ENCODE data around the gene ATG12. TPM values are rescaled to one million over a fixed set of nuclear protein-coding genes. Genes with fewer than 3 reads are reported as not detected.

Gene ATG12
- total RNA-seq, 1 experiment from 2014 or later: 53.9 TPM

DNA sequence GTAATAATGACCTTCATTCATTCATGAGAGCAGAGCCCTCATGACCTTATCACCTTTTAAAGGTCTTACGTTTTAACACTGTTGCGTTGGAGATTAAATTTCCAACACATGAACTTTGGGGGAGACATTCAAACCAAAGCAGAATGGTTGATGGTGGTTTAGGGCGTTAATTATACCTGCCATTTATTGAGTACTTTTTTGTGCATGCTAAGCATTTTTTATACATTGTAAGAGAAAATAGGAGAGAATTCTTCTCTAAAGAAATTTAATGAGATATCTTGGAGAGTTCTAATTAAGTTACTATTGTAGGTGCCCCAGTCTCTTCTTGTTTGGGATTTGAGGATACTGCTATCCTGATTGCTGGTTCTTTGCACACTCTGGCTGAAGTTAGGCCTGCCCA, 12.8 kb upstream of the ATG12 start:
- no peak for DNase-seq
- Histone ChIP-seq H3K4me3 (ENCODE audit: insufficient read depth, low read depth, low read length) (no peak overlapping the region), H3K36me3 (replicated peaks; ENCODE audit: control insufficient read depth, insufficient read depth, low read length) (no peaks in the 10 kb centered on the region)

DNA sequence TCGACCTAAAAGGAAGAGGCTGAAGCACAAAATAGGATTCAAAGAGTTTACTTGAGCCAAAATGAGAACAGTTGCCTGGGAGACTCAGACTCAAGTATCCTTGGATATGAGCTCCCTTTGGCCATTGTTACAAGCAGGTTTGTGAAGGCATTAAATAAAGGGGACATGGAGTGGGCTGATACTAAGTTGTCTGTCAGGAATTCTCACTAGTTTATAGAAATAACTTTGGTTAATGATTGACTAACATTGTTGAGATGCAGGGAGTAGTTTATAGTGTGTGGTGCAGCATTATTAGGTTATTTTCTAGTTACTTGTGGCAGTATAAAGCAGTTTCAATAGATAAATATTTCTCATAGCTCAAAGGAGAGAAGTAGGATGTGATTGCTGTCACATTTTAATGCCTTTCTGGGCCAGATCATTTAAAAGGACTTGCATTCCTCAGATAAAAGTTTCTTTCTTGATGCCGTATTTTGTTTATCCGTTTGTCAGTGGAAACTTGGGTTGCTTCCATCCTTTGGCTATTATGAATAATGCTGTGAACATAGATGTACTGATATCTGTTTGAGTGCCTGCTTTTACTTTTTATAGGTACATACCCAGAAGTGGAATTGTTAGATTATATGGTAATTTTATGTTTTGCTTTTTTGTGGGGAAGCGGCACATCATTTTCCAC, 9.5 kb upstream of the ATG12 start:
- Histone ChIP-seq H3K36me3 (replicated peaks; ENCODE audit: control insufficient read depth, insufficient read depth, low read length) (no peaks in the 10 kb centered on the region), H3K4me3 (ENCODE audit: insufficient read depth, low read depth, low read length) (no peak overlapping the region), H3K27me3 (ENCODE audit: control insufficient read depth, insufficient read depth, low read length) (no peaks in the 10 kb centered on the region)
- no peak for DNase-seq

More for the DNA sequence above, 12.8 kb upstream of the ATG12 start:
- no peaks in the 10 kb centered on the region for H3K27me3 ChIP-seq (ENCODE audit: control insufficient read depth, insufficient read depth, low read length)

DNA sequence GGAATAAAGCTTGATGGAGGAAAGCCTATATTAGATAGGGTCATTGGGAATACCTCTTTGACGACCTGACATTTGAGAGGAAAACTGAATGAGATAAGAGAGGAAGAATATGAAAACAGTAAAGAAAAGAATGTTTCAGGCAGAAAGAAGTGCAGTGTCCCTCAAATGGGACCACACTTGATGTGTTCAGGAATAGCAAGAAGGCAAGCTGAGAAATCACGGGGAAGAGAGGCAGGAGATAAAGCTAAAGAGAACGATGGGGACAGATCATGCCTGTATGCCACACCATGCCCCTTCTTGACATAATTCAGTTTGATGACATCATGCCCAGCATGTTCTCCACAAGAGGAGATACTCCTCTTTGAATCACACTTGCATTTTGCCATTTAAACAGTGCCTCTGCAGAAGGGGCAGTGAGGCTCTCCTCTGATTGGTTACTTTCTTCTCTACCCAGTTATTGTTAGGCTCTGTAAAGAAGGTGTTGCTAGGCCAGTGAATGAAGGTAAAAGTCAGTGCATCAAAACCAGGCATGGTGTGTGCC, 8.0 kb upstream of the ATG12 start:
- no peak for DNase-seq
- no peak overlapping the region for H3K4me3 ChIP-seq (ENCODE audit: insufficient read depth, low read depth, low read length)
- H3K27me3 ChIP-seq (ENCODE audit: control insufficient read depth, insufficient read depth, low read length): no peaks in the 10 kb centered on the region
- no peaks in the 10 kb centered on the region for H3K36me3 ChIP-seq (replicated peaks; ENCODE audit: control insufficient read depth, insufficient read depth, low read length)

DNA sequence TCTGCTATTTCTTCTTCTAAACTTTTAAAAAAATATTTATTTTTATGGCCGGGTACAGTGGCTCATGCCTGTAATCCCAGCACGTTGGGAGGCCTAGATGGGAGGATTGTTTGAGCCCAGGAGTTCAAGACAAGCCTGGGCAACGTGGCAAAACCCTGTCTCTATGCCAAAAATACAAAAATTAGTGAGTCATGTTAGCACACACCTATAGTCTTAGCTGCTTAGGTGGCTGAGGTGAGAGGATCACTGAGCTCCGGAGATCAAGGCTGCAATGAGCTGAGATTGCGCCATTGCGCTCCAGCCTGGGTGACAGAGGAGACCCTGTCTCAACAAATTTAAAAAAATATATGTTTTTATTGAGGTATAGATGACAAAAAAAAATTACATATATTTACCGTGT, 5.9 kb upstream of the ATG12 start:
- DNase-seq: no peak
- Histone ChIP-seq H3K36me3 (replicated peaks; ENCODE audit: control insufficient read depth, insufficient read depth, low read length) (no peaks in the 10 kb centered on the region), H3K4me3 (ENCODE audit: insufficient read depth, low read depth, low read length) (no peak overlapping the region), H3K27me3 (ENCODE audit: control insufficient read depth, insufficient read depth, low read length) (0 out of 2 replicates have a peak, but pooled peaks cover 2% of the 10 kb centered on the region)

DNA sequence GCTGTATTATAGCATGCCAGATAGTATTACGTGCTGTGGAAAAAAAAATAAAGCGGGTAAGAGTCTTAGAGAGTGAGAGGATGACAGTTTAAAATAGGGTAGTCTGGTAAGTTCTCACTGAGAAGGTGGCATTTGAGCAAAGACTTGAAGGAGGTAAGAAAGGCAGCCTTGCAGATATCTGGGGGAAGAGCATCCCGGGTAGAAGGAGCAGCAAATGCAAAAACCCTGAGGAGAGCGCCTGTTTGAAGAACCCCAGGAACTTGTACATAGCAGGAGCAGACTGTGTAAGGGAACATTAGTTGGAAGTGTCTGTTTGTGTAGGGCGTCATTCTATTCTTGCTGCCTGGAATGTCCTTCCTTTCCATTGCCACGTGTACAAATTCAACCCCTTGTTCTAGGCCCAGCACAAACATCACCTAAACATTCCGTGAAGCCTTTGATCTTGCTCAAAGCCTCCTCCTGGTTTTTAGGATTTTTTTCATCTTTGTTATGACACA, 3.0 kb upstream of the ATG12 start:
- no peak for DNase-seq
- 0 out of 2 replicates have a peak, but pooled peaks cover 2% of the 10 kb centered on the region for H3K27me3 ChIP-seq (ENCODE audit: control insufficient read depth, insufficient read depth, low read length)
- no peaks in the 10 kb centered on the region for H3K36me3 ChIP-seq (replicated peaks; ENCODE audit: control insufficient read depth, insufficient read depth, low read length)
- no peak overlapping the region for H3K4me3 ChIP-seq (ENCODE audit: insufficient read depth, low read depth, low read length)

DNA sequence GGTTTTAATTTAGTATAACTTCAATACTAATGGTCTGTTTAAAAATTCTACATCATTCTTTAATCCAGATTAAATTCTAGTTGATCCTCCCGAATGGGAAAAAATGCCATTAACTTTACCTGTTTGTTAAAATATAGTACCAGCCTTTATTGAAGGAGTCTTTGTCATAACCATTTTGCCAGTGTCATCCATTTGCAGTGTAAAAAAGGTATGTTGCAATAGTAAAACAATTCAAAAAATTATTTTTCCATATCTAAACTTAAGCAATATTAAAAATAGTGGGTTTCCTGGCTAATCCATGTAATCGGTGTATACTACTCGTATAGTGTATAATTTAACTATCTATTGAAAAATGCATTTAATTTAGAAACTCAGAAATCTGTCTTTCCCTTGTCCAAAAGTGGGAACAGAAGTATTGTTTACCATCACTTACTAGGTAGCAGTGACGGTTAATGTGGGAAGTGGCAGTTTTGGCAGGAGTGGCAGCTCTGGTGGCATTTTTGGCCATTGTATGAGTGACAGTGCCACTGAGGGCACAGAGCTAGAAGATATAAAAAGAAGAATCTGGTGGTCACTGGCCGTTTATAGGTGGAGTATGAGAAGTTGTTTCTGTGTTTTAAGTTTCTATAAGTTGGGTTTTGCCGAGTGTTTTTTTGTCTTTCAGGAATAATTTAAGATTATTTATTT, 2.2 kb upstream of the ATG12 start:
- no peak overlapping the region for H3K4me3 ChIP-seq (ENCODE audit: insufficient read depth, low read depth, low read length)
- 0 out of 2 replicates have a peak, but pooled peaks cover 2% of the 10 kb centered on the region for H3K27me3 ChIP-seq (ENCODE audit: control insufficient read depth, insufficient read depth, low read length)
- no peak for DNase-seq
- no peaks in the 10 kb centered on the region for H3K36me3 ChIP-seq (replicated peaks; ENCODE audit: control insufficient read depth, insufficient read depth, low read length)

DNA sequence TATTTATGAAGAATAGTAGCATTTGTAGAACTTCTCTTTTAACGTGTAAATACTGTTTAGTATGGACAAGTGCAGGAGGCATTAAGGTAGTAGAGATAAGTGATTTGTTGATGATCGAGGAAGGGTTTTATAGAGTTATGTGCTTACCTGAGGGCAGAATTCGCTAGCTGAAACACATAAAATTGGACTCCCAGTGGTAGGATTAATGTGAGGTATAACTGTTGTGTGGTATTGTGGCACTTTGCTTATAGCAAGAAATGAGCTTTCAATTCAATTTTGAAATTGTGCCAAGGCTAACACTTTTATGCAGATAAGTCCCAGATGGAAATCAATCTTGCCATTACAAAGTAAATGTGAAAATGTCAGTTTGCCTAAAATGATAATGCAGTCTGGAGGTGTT, 1.6 kb upstream of the ATG12 start:
- DNase-seq: no peak
- H3K36me3 ChIP-seq (replicated peaks; ENCODE audit: control insufficient read depth, insufficient read depth, low read length): no peaks in the 10 kb centered on the region
- H3K27me3 ChIP-seq (ENCODE audit: control insufficient read depth, insufficient read depth, low read length): 0 out of 2 replicates have a peak, but pooled peaks cover 2% of the 10 kb centered on the region
- H3K4me3 ChIP-seq (ENCODE audit: insufficient read depth, low read depth, low read length): no peak overlapping the region

DNA sequence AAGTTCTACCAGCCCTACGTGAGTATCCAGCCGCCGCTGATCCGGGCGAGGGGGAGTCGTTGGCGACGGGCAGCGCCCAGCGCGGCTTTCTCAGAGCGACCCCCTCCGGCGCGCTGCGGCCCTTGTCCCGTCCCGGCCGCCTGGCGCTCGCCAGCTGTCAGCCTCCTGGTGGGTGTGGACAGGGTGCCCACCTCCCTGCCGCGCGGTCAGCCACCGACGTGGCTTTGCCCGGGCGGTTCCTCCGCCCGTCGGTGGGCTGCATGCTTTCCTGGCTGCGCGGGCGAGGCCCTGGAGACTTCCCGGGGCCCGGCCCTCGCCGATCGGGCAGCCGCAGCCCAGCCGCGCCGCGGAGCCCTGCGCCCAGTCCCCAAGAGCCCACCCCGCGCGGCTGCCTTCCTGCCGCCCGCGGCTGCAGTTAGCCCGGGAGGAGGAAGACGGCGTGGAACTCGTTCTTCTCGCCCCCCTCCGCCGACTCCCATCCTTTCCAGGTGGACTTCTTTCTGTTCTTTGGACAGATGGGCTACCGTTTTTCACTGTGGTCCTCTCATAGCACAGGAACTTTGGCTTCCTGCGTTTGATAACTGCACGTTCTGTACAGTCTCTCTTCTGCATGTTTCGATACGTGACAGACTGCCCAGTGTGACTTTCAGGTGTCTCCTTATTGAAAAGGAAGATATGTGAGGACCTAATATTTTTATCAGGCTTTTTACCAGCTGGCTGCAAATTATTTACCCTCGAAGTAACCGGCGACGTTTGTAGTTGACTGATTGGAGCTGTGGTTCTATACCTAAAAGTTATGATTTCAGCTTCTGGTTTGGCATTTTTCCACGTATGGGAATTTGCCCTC, 947 bp upstream of the ATG12 start:
- DNase-seq: no peak
- Histone ChIP-seq H3K4me3 (ENCODE audit: insufficient read depth, low read depth, low read length) (peak overlapping the region; percentile 81), H3K36me3 (replicated peaks; ENCODE audit: control insufficient read depth, insufficient read depth, low read length) (no peaks in the 10 kb centered on the region), H3K27me3 (ENCODE audit: control insufficient read depth, insufficient read depth, low read length) (0 out of 2 replicates have a peak, but pooled peaks cover 2% of the 10 kb centered on the region)

DNA sequence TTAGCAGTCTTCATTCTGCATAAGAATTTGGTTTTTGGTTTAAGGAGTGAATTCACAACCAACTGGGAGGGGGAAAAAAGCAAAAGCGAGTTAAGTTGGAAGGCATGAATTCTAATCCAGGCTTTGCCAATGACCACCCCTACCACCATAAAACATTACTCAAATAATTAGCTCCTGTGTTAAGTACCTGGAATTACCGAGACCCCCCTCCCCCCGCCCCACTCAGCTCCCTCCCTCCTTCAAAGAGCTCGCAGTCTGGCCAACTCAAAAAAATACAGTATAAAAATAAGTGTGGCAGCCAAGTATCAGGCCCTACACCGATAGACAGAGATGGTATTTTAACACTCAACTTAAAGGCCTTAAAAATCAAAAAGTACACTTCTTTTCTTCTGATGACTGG, 492 bp downstream of the ATG12 start:
- H3K36me3 ChIP-seq (replicated peaks; ENCODE audit: control insufficient read depth, insufficient read depth, low read length): peaks cover 2% of the 10 kb centered on the region
- DNase-seq: peak; percentile 10
- peak overlapping the region; percentile 81 for H3K4me3 ChIP-seq (ENCODE audit: insufficient read depth, low read depth, low read length)
- H3K27me3 ChIP-seq (ENCODE audit: control insufficient read depth, insufficient read depth, low read length): 0 out of 2 replicates have a peak, but pooled peaks cover 2% of the 10 kb centered on the region

DNA sequence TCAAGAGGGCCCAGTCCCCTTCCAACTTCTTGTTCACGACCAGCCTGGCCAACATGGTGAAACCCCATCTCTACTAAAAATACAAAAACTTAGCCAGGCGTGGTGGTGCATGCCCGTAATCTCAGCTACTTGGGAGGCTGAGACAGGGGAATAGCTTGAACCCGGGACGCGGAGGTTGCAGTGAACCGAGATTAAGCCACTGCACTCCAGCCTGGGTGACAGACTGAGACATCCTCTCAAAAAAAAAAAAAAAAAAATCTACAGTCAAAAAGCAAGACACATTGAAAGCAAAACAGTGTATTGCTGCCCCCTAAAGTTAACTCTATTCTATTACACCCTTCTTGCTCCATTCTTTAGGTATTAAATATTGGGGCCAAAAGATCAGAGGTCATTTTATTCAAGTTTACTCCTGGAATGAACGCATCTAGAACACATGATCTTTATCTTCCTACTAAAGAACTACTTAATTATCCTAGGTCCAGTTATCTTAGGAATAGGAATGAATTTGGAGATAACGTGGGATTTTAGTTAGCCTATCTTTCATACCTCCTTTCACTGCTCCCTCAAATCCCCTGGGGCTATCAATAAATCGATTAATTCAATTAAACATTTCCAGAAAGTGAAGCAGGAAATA, 2.4 kb downstream of the ATG12 start:
- H3K36me3 ChIP-seq (replicated peaks; ENCODE audit: control insufficient read depth, insufficient read depth, low read length): peaks cover 2% of the 10 kb centered on the region
- peak; percentile 22 for DNase-seq
- H3K27me3 ChIP-seq (ENCODE audit: control insufficient read depth, insufficient read depth, low read length): 0 out of 2 replicates have a peak, but pooled peaks cover 2% of the 10 kb centered on the region
- no peak overlapping the region for H3K4me3 ChIP-seq (ENCODE audit: insufficient read depth, low read depth, low read length)

DNA sequence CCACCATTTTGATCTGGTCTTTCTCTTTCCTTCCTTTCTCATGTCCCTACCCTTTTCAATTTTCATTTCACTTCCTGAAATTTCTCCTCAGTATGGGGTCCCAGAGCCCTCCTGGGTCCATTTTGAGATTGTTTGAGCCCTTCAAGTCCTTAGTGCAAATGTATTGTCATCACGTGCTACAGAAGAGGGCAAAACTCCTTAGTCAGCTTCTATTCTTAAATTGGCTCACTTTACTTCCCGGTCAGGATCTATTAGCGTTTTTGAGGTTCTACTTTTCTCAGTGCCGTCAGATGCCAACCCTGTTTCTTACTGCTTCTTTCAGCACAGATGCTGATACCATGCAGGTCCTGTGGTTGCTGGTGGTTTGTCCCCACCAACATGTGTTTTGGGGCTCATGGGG, 5.9 kb downstream of the ATG12 start:
- H3K4me3 ChIP-seq (ENCODE audit: insufficient read depth, low read depth, low read length): no peak overlapping the region
- DNase-seq: no peak
- H3K36me3 ChIP-seq (replicated peaks; ENCODE audit: control insufficient read depth, insufficient read depth, low read length): peaks cover 2% of the 10 kb centered on the region
- H3K27me3 ChIP-seq (ENCODE audit: control insufficient read depth, insufficient read depth, low read length): no peaks in the 10 kb centered on the region

DNA sequence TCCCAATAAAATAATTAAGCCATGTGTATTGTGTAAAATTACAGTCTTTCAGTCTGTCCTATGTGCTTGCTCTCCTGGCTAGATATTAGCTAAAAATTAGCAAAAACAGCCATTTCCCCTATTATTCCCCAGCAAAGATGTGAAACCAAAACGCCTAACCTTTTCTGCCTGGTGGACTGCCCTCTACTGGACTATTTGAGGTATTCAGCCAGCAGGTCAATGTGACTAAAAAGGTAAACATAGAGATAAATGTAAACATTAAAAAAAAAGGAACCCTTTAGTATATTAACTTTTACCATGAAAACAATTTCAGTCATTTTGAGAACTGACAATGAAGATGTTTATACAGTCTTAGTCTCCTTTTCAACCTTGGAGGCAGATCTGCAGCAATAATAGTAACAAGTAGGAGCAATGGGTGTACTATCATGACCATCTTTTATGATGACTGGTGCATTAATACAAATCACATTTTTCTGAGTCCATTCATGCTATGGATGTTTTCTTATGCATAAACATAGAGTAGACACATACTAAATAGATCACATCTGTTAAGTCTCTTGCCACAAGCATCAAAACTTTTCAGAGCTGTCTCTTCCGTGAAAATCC, 10.1 kb downstream of the ATG12 start:
- H3K4me3 ChIP-seq (ENCODE audit: insufficient read depth, low read depth, low read length): no peak overlapping the region
- peak; percentile 35 for DNase-seq
- H3K36me3 ChIP-seq (replicated peaks; ENCODE audit: control insufficient read depth, insufficient read depth, low read length): no peaks in the 10 kb centered on the region; the same call in none of the 2 replicates
- H3K27me3 ChIP-seq (ENCODE audit: control insufficient read depth, insufficient read depth, low read length): no peaks in the 10 kb centered on the region

DNA sequence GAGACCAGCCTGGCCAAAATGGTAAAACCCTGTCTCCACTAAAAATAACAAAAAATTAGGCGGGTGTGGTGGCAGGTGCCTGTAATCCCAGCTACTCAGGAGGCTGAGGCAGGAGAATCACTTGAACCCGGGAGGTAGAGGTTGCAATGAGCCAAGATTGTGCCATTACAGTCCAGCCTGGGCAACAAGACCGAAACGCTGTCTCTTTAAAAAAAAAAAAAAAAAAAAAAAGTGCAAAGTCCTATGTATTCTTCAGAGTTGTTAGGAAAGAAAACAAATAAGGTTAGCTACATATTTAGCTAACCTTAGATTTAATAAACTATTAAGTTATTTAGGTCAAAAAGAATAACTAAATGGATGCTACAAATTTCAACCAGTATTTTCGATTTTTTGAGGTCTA, 11.5 kb downstream of the ATG12 start:
- no peak overlapping the region for H3K4me3 ChIP-seq (ENCODE audit: insufficient read depth, low read depth, low read length)
- H3K27me3 ChIP-seq (ENCODE audit: control insufficient read depth, insufficient read depth, low read length): no peaks in the 10 kb centered on the region
- no peaks in the 10 kb centered on the region; the same call in 1 of the 2 replicates for H3K36me3 ChIP-seq (replicated peaks; ENCODE audit: control insufficient read depth, insufficient read depth, low read length)
- no peak for DNase-seq
